ENCODE measurements around the gene TMEM121.

GRCh38 chr14:105480807-105481801 is 45.3 kb upstream of the TMEM121 start:
- TF ChIP-seq CTCF (IDR thresholded peaks at IDR 0.05) (peak; percentile 98 to 99 (median 98)), POLR2A (IDR thresholded peaks at IDR 0.05) (peak; percentile 42)

All from prostate gland (tissue), 2 donors.